OCI-LY1 (cell line): ENCODE measurements around the gene FAHD1.

Source experiments
- EZH2 ChIP-seq: fragments of 200-600 bp; sonication (generic), shearing (Covaris generic); IDR thresholded peaks from 2 replicates; pipeline ENCODE4 v1.8.0; 2017; ENCODE audit warnings: borderline replicate concordance, mixed run types, mild to moderate bottlenecking, antibody characterized with exemption, low read length, moderate library complexity, mixed read lengths
- TF ChIP-seq, protein P1 (sequence below): fragments of 200-600 bp; sonication (generic), shearing (Covaris generic); IDR thresholded peaks from 2 replicates; pipeline ENCODE4 v1.5.1; 2017; ENCODE audit warnings: mild to moderate bottlenecking, antibody characterized with exemption, low read length, moderate library complexity, mixed read lengths

DNA sequence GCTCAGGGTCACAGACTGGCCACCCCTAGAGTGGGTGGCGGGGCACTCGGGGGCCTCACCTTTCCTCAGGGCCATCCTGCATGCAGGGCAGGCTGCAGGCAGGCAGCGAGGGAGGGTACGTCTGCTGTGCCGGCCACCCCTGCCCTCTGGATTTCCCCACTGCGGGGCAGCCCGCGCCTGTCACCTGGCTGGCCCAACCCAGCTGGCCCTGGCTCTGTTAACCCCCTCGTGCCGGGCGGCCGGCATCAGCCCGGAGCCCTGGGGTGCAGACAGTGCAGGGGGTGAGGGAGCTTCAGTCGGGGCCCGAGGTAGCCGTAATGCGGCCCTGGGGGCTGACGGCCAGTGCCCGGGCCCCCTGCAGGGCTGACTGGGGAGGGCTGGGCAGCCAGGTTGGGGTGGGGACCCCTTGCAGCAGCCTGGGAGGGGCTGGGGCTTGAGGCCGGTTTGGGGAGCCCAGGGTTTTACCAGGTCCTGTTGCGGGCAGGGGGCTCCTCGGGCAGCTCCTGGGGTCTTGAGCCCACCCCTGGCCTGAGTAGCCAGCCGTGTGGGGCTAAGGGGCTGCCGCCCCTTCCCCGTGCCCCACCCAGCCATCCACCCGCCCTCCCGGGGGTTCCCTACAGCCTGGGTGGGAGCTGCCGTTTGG is 33.3 kb upstream of the FAHD1 start, which contains the start of gene IGFALS:
- TF ChIP-seq, protein P1, sequence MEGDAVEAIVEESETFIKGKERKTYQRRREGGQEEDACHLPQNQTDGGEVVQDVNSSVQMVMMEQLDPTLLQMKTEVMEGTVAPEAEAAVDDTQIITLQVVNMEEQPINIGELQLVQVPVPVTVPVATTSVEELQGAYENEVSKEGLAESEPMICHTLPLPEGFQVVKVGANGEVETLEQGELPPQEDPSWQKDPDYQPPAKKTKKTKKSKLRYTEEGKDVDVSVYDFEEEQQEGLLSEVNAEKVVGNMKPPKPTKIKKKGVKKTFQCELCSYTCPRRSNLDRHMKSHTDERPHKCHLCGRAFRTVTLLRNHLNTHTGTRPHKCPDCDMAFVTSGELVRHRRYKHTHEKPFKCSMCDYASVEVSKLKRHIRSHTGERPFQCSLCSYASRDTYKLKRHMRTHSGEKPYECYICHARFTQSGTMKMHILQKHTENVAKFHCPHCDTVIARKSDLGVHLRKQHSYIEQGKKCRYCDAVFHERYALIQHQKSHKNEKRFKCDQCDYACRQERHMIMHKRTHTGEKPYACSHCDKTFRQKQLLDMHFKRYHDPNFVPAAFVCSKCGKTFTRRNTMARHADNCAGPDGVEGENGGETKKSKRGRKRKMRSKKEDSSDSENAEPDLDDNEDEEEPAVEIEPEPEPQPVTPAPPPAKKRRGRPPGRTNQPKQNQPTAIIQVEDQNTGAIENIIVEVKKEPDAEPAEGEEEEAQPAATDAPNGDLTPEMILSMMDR: no peak
- TF ChIP-seq EZH2: no peak
